Esophagus squamous epithelium (tissue), 5 donors: Measurements from ENCODE around the gene MAPRE2. TPM values are rescaled to one million over a fixed set of nuclear protein-coding genes. Genes with fewer than 3 reads are reported as not detected.

Experiments used
- DNase-seq: peaks from one replicate; lab custom pipeline; 2025; lab: John Stamatoyannopoulos, UW
- H3K27ac ChIP-seq, 4 donors: fragments of 200-600 bp; sonication (generic); one replicate each; pipeline ENCODE4 v1.5.1; 2016 to 2019; ENCODE audit warnings: mild to moderate bottlenecking in 1 of 4
- H3K27me3 ChIP-seq, 4 donors: fragments of 200-600 bp; sonication (generic); 1 replicate in 3 of 4; 2 replicates in 1 of 4; pipeline versions ENCODE4 v1.5.1 to v1.6.0; 2017 to 2021; ENCODE audit warnings: antibody characterized with exemption in 1 of 4
- H3K36me3 ChIP-seq, 3 donors: fragments of 200-600 bp; sonication (generic); one replicate each; pipeline ENCODE4 v1.5.1; 2016 to 2019
- H3K4me1 ChIP-seq, 3 donors: fragments of 200-600 bp; sonication (generic); one replicate each; pipeline ENCODE4 v1.5.1; 2017 to 2019
- H3K4me3 ChIP-seq, 4 donors: fragments of 200-600 bp; sonication (generic); 1 replicate in 3 of 4; 2 replicates in 1 of 4; pipeline ENCODE4 v1.5.1; 2016 to 2019; ENCODE audit warnings: mild to moderate bottlenecking in 2 of 4, moderate library complexity in 1 of 4
- H3K9me3 ChIP-seq, 3 donors: fragments of 200-600 bp; sonication (generic); one replicate each; pipeline ENCODE4 v1.5.1; 2016 to 2019
- CTCF ChIP-seq, 6 experiments: fragments of 450-650 bp in 4 of 6; fragments of 200-600 bp in 2 of 6; sonication (generic) in 2 of 6; IDR thresholded peaks; one replicate each; pipeline ENCODE4 v1.5.1; 2016 to 2019; ENCODE audit warnings: antibody characterized with exemption in 6 of 6, mild to moderate bottlenecking in 4 of 6, moderate library complexity in 4 of 6
- POLR2A ChIP-seq, 4 donors: fragments of 450-650 bp; IDR thresholded peaks; one replicate each; pipeline ENCODE4 v1.6.1; 2017; ENCODE audit warnings: antibody characterized with exemption in 4 of 4, mild to moderate bottlenecking in 4 of 4, moderate library complexity in 3 of 4
- WGBS, 2 donors: methylation state at CpG; one replicate each; pipeline ENCODE4 v1.1.5; 2018; 5-methylcytosine and 5-hydroxymethylcytosine counted together
- intact Hi-C: fragments of 100-400 bp; cut with DNase I; formaldehyde crosslinking; loops from one replicate; pipeline ENCODE4 v1.15.0; 2022
- total RNA-seq, 4 donors: library from RNA; depleted of rRNA; stranded (reverse); fragments of >200 nt; gene quantifications; one replicate each; pipeline ENCODE4 v1.1.0, GENCODE V29; 2016
- donor health status: DM: yes; HTN: yes; CAD: no.

The MAPRE2 gene
- total RNA-seq, 4 donors from 2014 or later = 1.5 to 9.0 (median 5.0) TPM

- TF ChIP-seq POLR2A (IDR thresholded peaks at IDR 0.05) (no peak), CTCF (IDR thresholded peaks at IDR 0.05) (no peak)
- Histone ChIP-seq H3K27me3 (no peaks in the 10 kb centered on the region), H3K9me3 (no peaks in the 10 kb centered on the region), H3K4me1 (no peaks in the 10 kb centered on the region), H3K36me3 (peaks cover 0 to 48% (median 0%) of the 10 kb centered on the region in 3 donors), H3K4me3 (no peak overlapping the region), H3K27ac (no peak overlapping the region)
- DNase-seq = no peak
- intact Hi-C loops = no loop called here
- WGBS, 2 donors = 68 to 78% methylated on average over 4 of the region's 4 CpGs
Observed at GRCh38 chr18:35127201-35127600, 86.0 kb downstream of the MAPRE2 start.

GRCh38 chr18:35128675-35129074, 87.5 kb downstream of the MAPRE2 start:
- Histone ChIP-seq H3K27me3 (no peaks in the 10 kb centered on the region), H3K36me3 (peaks cover 0 to 62% (median 5%) of the 10 kb centered on the region in 3 donors), H3K9me3 (no peaks in the 10 kb centered on the region), H3K4me3 (no peak overlapping the region), H3K4me1 (no peaks in the 10 kb centered on the region), H3K27ac (no peak overlapping the region)
- TF ChIP-seq CTCF (IDR thresholded peaks at IDR 0.05) (no peak), POLR2A (IDR thresholded peaks at IDR 0.05) (no peak)
- 85 to 91% methylated on average over 7 of the region's 7 CpGs for WGBS, 2 donors
- no peak for DNase-seq
- intact Hi-C loops = no loop called here

GRCh38 chr18:35130236-35130635, 89.0 kb downstream of the MAPRE2 start:
- no peak for DNase-seq
- Histone ChIP-seq H3K27me3 (no peaks in the 10 kb centered on the region), H3K9me3 (no peaks in the 10 kb centered on the region), H3K36me3 (peaks cover 0 to 71% (median 5%) of the 10 kb centered on the region in 3 donors), H3K4me1 (no peaks in the 10 kb centered on the region), H3K4me3 (no peak overlapping the region), H3K27ac (no peak overlapping the region)
- intact Hi-C loops = no loop called here
- TF ChIP-seq CTCF (IDR thresholded peaks at IDR 0.05) = no peak
- no peak for TF ChIP-seq POLR2A (IDR thresholded peaks at IDR 0.05)

- Histone ChIP-seq H3K9me3 (no peaks in the 10 kb centered on the region), H3K36me3 (peaks cover 0 to 79% (median 5%) of the 10 kb centered on the region in 3 donors), H3K27me3 (no peaks in the 10 kb centered on the region), H3K4me3 (no peak overlapping the region), H3K27ac (no peak overlapping the region), H3K4me1 (no peaks in the 10 kb centered on the region)
- 82 to 85% methylated on average over 8 of the region's 8 CpGs for WGBS, 2 donors
- TF ChIP-seq POLR2A (IDR thresholded peaks at IDR 0.05) = no peak
- TF ChIP-seq CTCF (IDR thresholded peaks at IDR 0.05) = no peak
- DNase-seq = no peak
- intact Hi-C loops = no loop called here
Observed at GRCh38 chr18:35131387-35132020, 90.3 kb downstream of the MAPRE2 start.

GRCh38 chr18:35132021-35132902, 91.0 kb downstream of the MAPRE2 start:
- H3K36me3 ChIP-seq = peaks cover 0 to 81% (median 5%) of the 10 kb centered on the region in 3 donors
- DNase-seq = no peak
- intact Hi-C loops = no loop called here

More at GRCh38 chr18:35132021-35132902, 91.0 kb downstream of the MAPRE2 start:
- no peaks in the 10 kb centered on the region for H3K4me1 ChIP-seq
- whole genome bisulfite sequencing, 2 donors = 67 to 77% methylated on average over 9 to 10 of the region's 10 CpGs
- H3K27me3 ChIP-seq = no peaks in the 10 kb centered on the region
- no peak overlapping the region for H3K27ac ChIP-seq
- no peak overlapping the region for H3K4me3 ChIP-seq
- no peaks in the 10 kb centered on the region for H3K9me3 ChIP-seq
- TF ChIP-seq CTCF (IDR thresholded peaks at IDR 0.05) (no peak), POLR2A (IDR thresholded peaks at IDR 0.05) (no peak)
